Activated T-cell treated with anti-CD3 and anti-CD28 coated beads, Interleukin-2, amount 50 U/mL, for 48 hours (primary cell): ENCODE measurements around the gene C2CD4A.

Source experiments
- DNase-seq, 2 experiments: peaks; one replicate each; pipeline ENCODE4 v3.0.0-alpha.2; 2020

The C2CD4A gene

GRCh38 chr15:62104401-62104800, 37.6 kb downstream of the C2CD4A start:
- no peak for DNase-seq

- no peak for DNase-seq
Observed at GRCh38 chr15:62104846-62105245, 38.1 kb downstream of the C2CD4A start.

GRCh38 chr15:62105266-62105665, 38.5 kb downstream of the C2CD4A start:
- no peak for DNase-seq

GRCh38 chr15:62106096-62106495, 39.3 kb downstream of the C2CD4A start:
- no peak for DNase-seq

- DNase-seq, result no peak
Observed at GRCh38 chr15:62107571-62108121, 40.9 kb downstream of the C2CD4A start.

- DNase-seq, result no peak
Observed at GRCh38 chr15:62108411-62108810, 41.6 kb downstream of the C2CD4A start.

- no peak for DNase-seq
Observed at GRCh38 chr15:62109437-62109836, 42.7 kb downstream of the C2CD4A start.

GRCh38 chr15:62109982-62110851, 43.4 kb downstream of the C2CD4A start:
- no peak for DNase-seq

GRCh38 chr15:62112081-62112480, 45.3 kb downstream of the C2CD4A start:
- no peak for DNase-seq

GRCh38 chr15:62112616-62113593, 46.1 kb downstream of the C2CD4A start:
- no peak for DNase-seq

- DNase-seq, result no peak
Observed at GRCh38 chr15:62115847-62116246, 49.1 kb downstream of the C2CD4A start.

GRCh38 chr15:62118520-62119226, 51.9 kb downstream of the C2CD4A start:
- DNase-seq, result no peak

GRCh38 chr15:62119227-62119864, 52.6 kb downstream of the C2CD4A start:
- no peak for DNase-seq

GRCh38 chr15:62119874-62120273, 53.1 kb downstream of the C2CD4A start:
- DNase-seq, result no peak
